Measurements from ENCODE around the gene CCDC80.

The CCDC80 gene

DNA sequence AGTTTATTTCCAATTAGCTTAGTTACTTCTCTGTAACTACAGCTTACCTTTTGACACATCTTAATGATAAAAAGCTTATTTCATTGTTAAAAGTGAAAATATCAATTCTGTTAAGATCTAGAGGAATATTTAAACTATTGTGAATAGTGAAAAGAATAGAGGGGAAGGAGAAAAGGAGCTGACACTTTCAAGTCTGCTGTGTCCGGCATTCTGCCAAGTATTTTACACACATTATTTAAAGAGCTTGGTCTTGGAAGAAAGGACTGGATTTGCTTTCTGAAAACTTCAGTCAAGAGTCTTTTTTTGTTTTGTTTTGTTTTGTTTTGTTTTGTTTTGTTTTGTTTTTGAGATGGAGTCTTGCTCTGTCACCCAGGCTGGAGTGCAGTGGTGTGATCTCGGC lies 34.8 kb downstream of the CCDC80 start:
- Mint-ChIP-seq H3K4me3 (no peak overlapping the region), H3K9me3 (no peaks in the 10 kb centered on the region), H3K27me3 (peaks cover 1% of the 10 kb centered on the region), H3K27ac (no peak overlapping the region), H3K36me3 (no peaks in the 10 kb centered on the region), H3K4me1 (peaks cover 3% of the 10 kb centered on the region)
- DNase-seq (ENCODE audit: low spot score in 2 of 2) (no peak), ATAC-seq (ENCODE audit: low read depth) (no peak)

DNA sequence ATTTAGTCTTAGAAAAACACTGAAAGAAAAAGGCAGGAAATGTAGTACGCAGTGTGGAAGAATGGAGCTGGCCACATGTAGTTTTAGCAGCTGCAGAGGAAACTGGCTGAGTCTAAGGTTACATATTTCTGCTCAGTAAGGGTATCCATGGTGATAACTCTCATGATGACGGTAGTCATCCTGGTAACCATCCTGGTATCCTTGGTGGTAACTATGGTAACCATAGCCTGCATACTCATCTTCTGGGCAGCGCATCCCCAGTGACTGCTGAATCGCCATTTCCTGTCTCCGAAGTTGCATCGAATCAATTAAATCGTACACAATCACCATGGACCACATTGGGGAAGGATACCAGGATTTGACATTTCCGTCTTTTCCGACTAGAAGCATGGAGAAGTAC lies 35.7 kb downstream of the CCDC80 start:
- no peak for DNase-seq (ENCODE audit: low spot score in 2 of 2)
- Mint-ChIP-seq H3K9me3 (no peaks in the 10 kb centered on the region), H3K4me1 (peaks cover 3% of the 10 kb centered on the region), H3K36me3 (no peaks in the 10 kb centered on the region), H3K4me3 (no peak overlapping the region), H3K27ac (no peak overlapping the region), H3K27me3 (peaks cover 1% of the 10 kb centered on the region)
- no peak for ATAC-seq (ENCODE audit: low read depth)

DNA sequence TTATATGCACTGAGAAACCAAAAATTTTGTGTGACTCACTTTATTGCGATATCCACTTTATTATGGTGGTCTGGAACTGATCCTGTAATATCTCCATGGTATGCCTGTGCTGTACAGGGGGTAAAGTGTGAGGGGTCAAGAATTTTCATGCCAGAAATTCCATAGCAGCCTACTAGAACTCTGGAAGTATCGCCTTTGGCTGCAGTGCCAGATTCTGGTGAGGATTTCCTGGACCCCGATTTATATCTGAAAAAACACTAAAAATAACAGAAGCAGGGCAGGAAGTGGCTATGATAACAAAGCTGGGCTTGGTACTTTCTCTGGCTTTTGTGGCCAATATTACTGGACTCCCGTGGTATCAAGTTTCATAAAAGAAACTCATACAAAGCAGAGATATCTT lies 36.4 kb downstream of the CCDC80 start:
- ATAC-seq (ENCODE audit: low read depth) (no peak), DNase-seq (ENCODE audit: low spot score in 2 of 2) (no peak)
- H3K9me3 Mint-ChIP-seq: no peaks in the 10 kb centered on the region
- H3K27ac Mint-ChIP-seq: no peak overlapping the region
- no peaks in the 10 kb centered on the region for H3K36me3 Mint-ChIP-seq
- peaks cover 1% of the 10 kb centered on the region for H3K27me3 Mint-ChIP-seq
- peaks cover 3% of the 10 kb centered on the region for H3K4me1 Mint-ChIP-seq
- no peak overlapping the region for H3K4me3 Mint-ChIP-seq

- Mint-ChIP-seq H3K4me3 (no peak overlapping the region), H3K9me3 (no peaks in the 10 kb centered on the region), H3K27ac (no peak overlapping the region), H3K4me1 (peaks cover 3% of the 10 kb centered on the region), H3K36me3 (peaks cover 3% of the 10 kb centered on the region), H3K27me3 (peaks cover under 1% of the 10 kb centered on the region)
- DNase-seq (ENCODE audit: low spot score in 2 of 2) (no peak), ATAC-seq (ENCODE audit: low read depth) (no peak)
Observed at GRCh38 chr3:112602217-112602838, 38.6 kb downstream of the CCDC80 start.

- peaks cover 7% of the 10 kb centered on the region for H3K36me3 Mint-ChIP-seq
- H3K27ac Mint-ChIP-seq: no peak overlapping the region
- no peak for ATAC-seq (ENCODE audit: low read depth)
- no peaks in the 10 kb centered on the region for H3K27me3 Mint-ChIP-seq
- H3K4me3 Mint-ChIP-seq: no peak overlapping the region
- DNase-seq (ENCODE audit: low spot score in 2 of 2): no peak
- H3K4me1 Mint-ChIP-seq: peaks cover 3% of the 10 kb centered on the region
- no peaks in the 10 kb centered on the region for H3K9me3 Mint-ChIP-seq
Observed at GRCh38 chr3:112598731-112599130, 42.2 kb downstream of the CCDC80 start.

DNA sequence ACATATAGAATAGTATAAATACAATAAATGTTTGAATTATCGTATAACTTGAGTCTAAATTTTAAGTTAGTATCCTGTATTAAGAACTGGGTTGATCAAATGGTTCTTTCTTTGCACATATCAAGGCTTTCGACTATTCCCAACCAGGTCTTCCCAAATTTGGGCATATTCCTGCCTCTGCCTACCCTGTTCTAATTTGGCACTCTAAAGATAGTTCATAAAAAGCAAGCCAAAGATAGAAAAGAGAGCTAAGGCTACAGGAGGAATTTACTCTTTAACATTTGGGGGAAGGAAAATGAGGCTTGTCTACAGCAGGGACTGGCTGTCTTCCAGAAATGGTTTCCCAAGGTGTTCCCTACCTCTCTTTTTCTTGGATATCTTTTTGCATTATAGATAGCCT lies 43.0 kb downstream of the CCDC80 start:
- Mint-ChIP-seq H3K27ac (no peak overlapping the region), H3K4me1 (peaks cover 3% of the 10 kb centered on the region), H3K27me3 (no peaks in the 10 kb centered on the region), H3K4me3 (no peak overlapping the region), H3K36me3 (peaks cover 10% of the 10 kb centered on the region), H3K9me3 (no peaks in the 10 kb centered on the region)
- DNase-seq (ENCODE audit: low spot score in 2 of 2) (no peak), ATAC-seq (ENCODE audit: low read depth) (no peak)

GRCh38 chr3:112594856-112595255 lies 46.1 kb downstream of the CCDC80 start:
- Mint-ChIP-seq H3K27ac (no peak overlapping the region), H3K9me3 (peaks cover 3% of the 10 kb centered on the region), H3K4me3 (no peak overlapping the region), H3K27me3 (no peaks in the 10 kb centered on the region), H3K36me3 (peaks cover 34% of the 10 kb centered on the region), H3K4me1 (peaks cover 12% of the 10 kb centered on the region)
- DNase-seq (ENCODE audit: low spot score in 2 of 2): no peak
- no peak for ATAC-seq (ENCODE audit: low read depth)

DNA sequence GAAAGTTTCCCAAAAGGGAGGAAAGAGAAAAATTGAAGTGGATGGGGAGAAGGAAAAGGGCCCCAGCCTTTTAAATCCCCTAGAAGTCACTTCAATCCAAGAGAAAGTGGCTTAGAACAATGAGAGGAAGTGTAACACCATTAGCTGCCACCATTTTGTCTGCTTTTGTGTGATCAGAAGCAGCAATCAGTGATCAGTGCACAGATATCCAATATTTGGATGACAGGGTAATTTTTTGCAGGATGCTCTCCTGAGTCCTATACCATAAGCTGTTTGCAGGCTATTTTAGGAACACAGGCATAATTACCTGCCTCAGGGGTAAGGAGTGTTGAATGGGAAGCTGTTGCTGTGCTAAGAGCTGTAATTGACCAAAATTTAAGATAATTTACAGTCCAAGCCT lies 47.7 kb downstream of the CCDC80 start:
- DNase-seq (ENCODE audit: low spot score in 2 of 2): no peak
- no peak for ATAC-seq (ENCODE audit: low read depth)
- Mint-ChIP-seq H3K27ac (no peak overlapping the region), H3K36me3 (peaks cover 38% of the 10 kb centered on the region), H3K9me3 (peaks cover 3% of the 10 kb centered on the region), H3K27me3 (no peaks in the 10 kb centered on the region), H3K4me3 (no peak overlapping the region), H3K4me1 (peaks cover 12% of the 10 kb centered on the region)

DNA sequence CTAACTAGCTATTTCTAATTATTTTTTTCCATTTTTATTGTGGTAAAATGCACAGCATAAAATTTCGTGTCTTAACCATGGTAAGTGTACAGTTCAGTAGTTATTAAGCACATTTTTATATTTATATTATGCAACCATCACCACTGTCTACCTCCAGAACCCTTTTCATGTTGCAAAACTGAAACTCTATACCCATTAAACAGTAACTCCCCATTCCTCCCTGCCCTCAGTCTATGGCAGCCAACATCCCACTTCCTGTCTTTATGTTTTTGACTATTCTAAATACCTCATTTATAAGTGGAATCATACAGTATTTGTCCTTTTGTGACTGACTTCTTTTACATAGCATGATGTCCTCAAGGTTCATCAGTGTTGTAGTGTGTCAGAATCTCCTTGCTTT lies 53.6 kb downstream of the CCDC80 start:
- peaks cover 18% of the 10 kb centered on the region for H3K4me1 Mint-ChIP-seq

DNA sequence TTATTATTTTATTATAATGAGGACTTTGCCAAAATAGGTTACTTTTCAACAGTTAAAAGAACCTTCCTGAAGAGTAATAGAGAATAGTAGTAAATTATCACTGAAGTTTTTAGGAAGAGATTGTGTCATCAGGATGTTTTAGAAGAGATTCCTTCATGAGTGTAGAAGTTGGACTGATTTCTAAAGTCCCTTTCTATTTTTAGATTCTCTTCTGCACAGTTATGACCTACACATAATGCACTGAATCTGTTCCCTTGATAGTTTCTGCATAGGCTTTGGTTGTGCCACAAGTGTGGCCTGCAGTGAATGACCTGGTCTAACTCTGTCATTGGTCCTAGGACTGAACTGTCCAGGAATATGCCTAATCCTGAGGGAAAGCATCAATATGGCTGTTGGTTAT lies 55.2 kb downstream of the CCDC80 start:
- no peak for DNase-seq (ENCODE audit: low spot score in 2 of 2)
- H3K36me3 Mint-ChIP-seq: peaks cover 33% of the 10 kb centered on the region
- ATAC-seq (ENCODE audit: low read depth): no peak
- peak overlapping the region; percentile 70 for H3K27ac Mint-ChIP-seq
- no peaks in the 10 kb centered on the region for H3K9me3 Mint-ChIP-seq
- H3K4me1 Mint-ChIP-seq: peaks cover 14% of the 10 kb centered on the region
- H3K4me3 Mint-ChIP-seq: no peak overlapping the region
- H3K27me3 Mint-ChIP-seq: no peaks in the 10 kb centered on the region

More for the DNA sequence above, 53.6 kb downstream of the CCDC80 start:
- Mint-ChIP-seq H3K36me3 (peaks cover 42% of the 10 kb centered on the region), H3K27me3 (no peaks in the 10 kb centered on the region), H3K27ac (peak overlapping the region; percentile 68), H3K9me3 (peaks cover under 1% of the 10 kb centered on the region), H3K4me3 (no peak overlapping the region)
- no peak for DNase-seq (ENCODE audit: low spot score in 2 of 2)
- ATAC-seq (ENCODE audit: low read depth): no peak

DNA sequence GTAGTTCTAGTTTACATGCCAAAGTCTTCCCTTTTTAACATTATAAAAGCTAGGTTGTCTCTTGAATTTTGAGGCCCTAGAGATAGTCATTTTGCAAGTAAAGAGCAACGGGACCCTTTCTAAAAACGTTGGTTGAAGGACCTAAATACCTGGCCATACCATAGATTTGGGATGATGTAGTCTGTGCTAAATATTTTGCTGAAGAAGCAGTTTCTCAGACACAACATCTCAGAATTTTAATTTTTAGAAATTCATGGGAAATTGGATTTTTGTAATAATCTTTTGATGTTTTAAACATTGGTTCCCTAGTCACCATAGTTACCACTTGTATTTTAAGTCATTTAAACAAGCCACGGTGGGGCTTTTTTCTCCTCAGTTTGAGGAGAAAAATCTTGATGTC lies 57.8 kb downstream of the CCDC80 start:
- ATAC-seq (ENCODE audit: low read depth): no peak
- peaks cover 22% of the 10 kb centered on the region for H3K36me3 Mint-ChIP-seq
- DNase-seq (ENCODE audit: low spot score in 2 of 2): no peak
- H3K27ac Mint-ChIP-seq: no peak overlapping the region
- H3K9me3 Mint-ChIP-seq: no peaks in the 10 kb centered on the region
- no peaks in the 10 kb centered on the region for H3K27me3 Mint-ChIP-seq
- no peak overlapping the region for H3K4me3 Mint-ChIP-seq
- H3K4me1 Mint-ChIP-seq: peaks cover 16% of the 10 kb centered on the region

- Mint-ChIP-seq H3K9me3 (no peaks in the 10 kb centered on the region), H3K36me3 (peaks cover 17% of the 10 kb centered on the region), H3K27ac (no peak overlapping the region), H3K4me3 (no peak overlapping the region), H3K4me1 (peaks cover 17% of the 10 kb centered on the region), H3K27me3 (no peaks in the 10 kb centered on the region)
- DNase-seq (ENCODE audit: low spot score in 2 of 2): peak in 1 of 2 donors; percentile 16
- no peak for ATAC-seq (ENCODE audit: low read depth)
Observed at GRCh38 chr3:112582244-112582874, 58.6 kb downstream of the CCDC80 start.

- Mint-ChIP-seq H3K27me3 (no peaks in the 10 kb centered on the region), H3K4me1 (peaks cover 6% of the 10 kb centered on the region), H3K4me3 (no peak overlapping the region), H3K27ac (peak overlapping the region; percentile 67), H3K9me3 (no peaks in the 10 kb centered on the region), H3K36me3 (peaks cover 12% of the 10 kb centered on the region)
- ATAC-seq (ENCODE audit: low read depth) (no peak), DNase-seq (ENCODE audit: low spot score in 2 of 2) (no peak)
Observed at GRCh38 chr3:112579697-112580096, 61.2 kb downstream of the CCDC80 start.

GRCh38 chr3:112579232-112579631 lies 61.7 kb downstream of the CCDC80 start:
- ATAC-seq (ENCODE audit: low read depth) (peak; percentile 97), DNase-seq (ENCODE audit: low spot score in 2 of 2) (peak in 1 of 2 donors; percentile 41)
- peaks cover 12% of the 10 kb centered on the region for H3K36me3 Mint-ChIP-seq
- no peaks in the 10 kb centered on the region for H3K27me3 Mint-ChIP-seq
- peaks cover 6% of the 10 kb centered on the region for H3K4me1 Mint-ChIP-seq
- H3K27ac Mint-ChIP-seq: peak overlapping the region; percentile 67
- no peaks in the 10 kb centered on the region for H3K9me3 Mint-ChIP-seq
- no peak overlapping the region for H3K4me3 Mint-ChIP-seq

DNA sequence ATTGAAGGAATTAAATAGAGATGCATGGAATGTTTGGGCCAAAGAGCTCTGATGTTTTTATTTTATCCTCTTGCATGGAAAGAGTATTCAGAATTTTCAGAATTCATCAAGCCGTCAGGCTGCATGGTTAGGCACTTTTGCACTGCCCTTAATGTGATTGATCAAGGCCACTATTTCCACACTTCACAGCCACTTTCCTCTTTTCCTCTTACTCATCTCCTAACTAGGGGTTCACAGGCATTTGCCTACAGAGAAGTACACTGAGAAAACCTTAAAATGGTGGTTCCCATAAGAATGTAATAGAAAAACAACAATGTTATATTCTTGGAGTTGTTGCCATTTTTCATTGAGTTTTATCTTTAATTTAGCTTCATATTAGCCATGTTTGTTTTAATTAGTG lies 68.2 kb downstream of the CCDC80 start:
- H3K9me3 Mint-ChIP-seq: peaks cover 1% of the 10 kb centered on the region
- DNase-seq (ENCODE audit: low spot score in 2 of 2) (no peak), ATAC-seq (ENCODE audit: low read depth) (no peak)
- no peaks in the 10 kb centered on the region for H3K27me3 Mint-ChIP-seq
- H3K4me1 Mint-ChIP-seq: peaks cover 7% of the 10 kb centered on the region
- peak overlapping the region; percentile 64 for H3K27ac Mint-ChIP-seq
- H3K4me3 Mint-ChIP-seq: no peak overlapping the region
- H3K36me3 Mint-ChIP-seq: peaks cover 26% of the 10 kb centered on the region

Measured in memory B cell (primary cell).